ENCODE data around the gene P2RY13. TPM values are rescaled to one million over a fixed set of nuclear protein-coding genes. Genes with fewer than 3 reads are reported as not detected.

Gene P2RY13
- total RNA-seq, 8 experiments from 2014 or later: 0.13 to 1.8 (median 0.74) TPM

GRCh38 chr3:151281671-151282324 lies 47.6 kb downstream of the P2RY13 start:
- Histone ChIP-seq H3K27ac (no peak overlapping the region), H3K4me1 (replicated peaks in 1 of 2) (no peaks in the 10 kb centered on the region), H3K4me3 (no peak overlapping the region)
- in situ Hi-C loops (cut with MboI; ENCODE audit: low pct_unique_long_range_greater_than_20kb in 2 of 9, low sequenced_read_pairs in 9 of 9, unreplicated experiment in 9 of 9): loop anchor here in 6 of 9 experiments (5.0 to 25.0 kb wide), 4 partner anchors 114 to 556 kb away; no protein-coding TSS in a partner anchor
- WGBS, 10 experiments: 44 to 98% (median 91%) methylated on average over 4 to 9 of the region's 9 CpGs
- ATAC-seq (replicated peaks in 6 of 8): peak in 3 of 8 experiments; percentile 81 to 90 (median 90)

DNA sequence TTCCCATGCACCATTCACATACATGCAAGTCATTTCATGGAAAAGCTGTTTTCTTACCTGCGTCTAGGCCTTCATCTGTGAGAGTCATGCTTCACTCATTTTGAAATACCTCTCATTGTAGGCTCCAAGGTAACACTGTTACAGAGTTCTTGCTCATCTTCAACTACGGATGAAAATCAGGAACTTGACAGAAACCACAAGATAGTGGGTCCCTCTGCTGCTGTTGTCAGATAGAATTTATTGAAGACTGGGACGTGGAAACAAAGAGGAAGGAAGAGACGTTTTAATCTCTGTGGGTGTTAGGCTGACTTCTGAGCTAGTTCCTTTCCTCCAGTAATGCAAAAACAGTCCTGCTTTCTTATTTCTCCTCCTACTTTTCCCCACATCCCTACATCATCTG lies 51.1 kb downstream of the P2RY13 start, which contains the start of gene P2RY14:
TSS of gene P2RY14 (minus strand) at position 313 of the 400 bp plus-strand sequence. CDS start 64,226 bp downstream, outside the sequence.
- no peak for ATAC-seq (replicated peaks in 6 of 8)
- WGBS, 10 experiments: 48 to 88% (median 68%) methylated on average over 1 to 4 of the region's 4 CpGs; no CpG with 5 or more reads in 2 of the 10 experiments
- in situ Hi-C loops (cut with MboI; ENCODE audit: low pct_unique_long_range_greater_than_20kb in 2 of 9, low sequenced_read_pairs in 9 of 9, unreplicated experiment in 9 of 9): loop anchor here in 5 of 9 experiments (10.0 to 25.0 kb wide), 3 partner anchors 113 to 559 kb away; no protein-coding TSS in a partner anchor
- no peak within 1 kb of the TSS for H3K4me3 ChIP-seq
- no peaks in the 10 kb centered on the region for H3K4me1 ChIP-seq (replicated peaks in 1 of 2)
- H3K27ac ChIP-seq: no peak within 1 kb of the TSS

- no peak for ATAC-seq (replicated peaks in 6 of 8)
- in situ Hi-C loops (cut with MboI; ENCODE audit: low pct_unique_long_range_greater_than_20kb in 2 of 9, low sequenced_read_pairs in 9 of 9, unreplicated experiment in 9 of 9): loop anchor here in 5 of 9 experiments (10.0 to 25.0 kb wide), 3 partner anchors 112 to 561 kb away; no protein-coding TSS in a partner anchor
- no peak overlapping the region for H3K4me3 ChIP-seq
- no peaks in the 10 kb centered on the region for H3K4me1 ChIP-seq (replicated peaks in 1 of 2)
- 29 to 100% (median 92%) methylated on average over 1 to 5 of the region's 6 CpGs; no CpG with 5 or more reads in 1 of the 10 experiments for WGBS, 10 experiments
- H3K27ac ChIP-seq: no peak overlapping the region
Observed at GRCh38 chr3:151276687-151277042, 52.7 kb downstream of the P2RY13 start.

Other genes starting within 250 kb of the P2RY13 start
- 10 to 100 TPM in 4 of 8 experiments, 1 to 10 TPM in 4; 5.9 to 15.7 (median 10.0) TPM for gene MED12L, start 243.9 kb downstream of the P2RY13 start, total RNA-seq
- gene GPR171, start 126.3 kb downstream of the P2RY13 start, total RNA-seq: 1 to 10 TPM in 7 of 8 experiments, under 1 TPM in 1; 0.92 to 4.9 (median 2.0) TPM
- 1 to 10 TPM in 5 of 8 experiments, under 1 TPM in 3; 0.29 to 5.6 (median 1.3) TPM for gene P2RY14, start 51.0 kb downstream of the P2RY13 start, total RNA-seq
- 1 to 10 TPM in 4 of 8 experiments, under 1 TPM in 4; 0.17 to 1.9 (median 0.88) TPM for gene GPR87, start 12.7 kb downstream of the P2RY13 start, total RNA-seq
- 1 to 10 TPM in 1 of 8 experiments, under 1 TPM in 7; 0.21 to 1.3 (median 0.78) TPM for gene P2RY12, start 55.2 kb upstream of the P2RY13 start, total RNA-seq
- 1 to 10 TPM in 3 of 8 experiments, under 1 TPM in 5; 0.17 to 8.1 (median 0.77) TPM for gene IGSF10, start 131.5 kb upstream of the P2RY13 start, total RNA-seq

All from motor neuron (in vitro differentiated cells).